HG02973 (cell line): ENCODE data around the gene BST2.

Experiments used
- ATAC-seq: cut with Tn5 transposase; IDR thresholded peaks from one replicate; pipeline ENCODE4 v1.9.1; 2021; ENCODE audit warnings: moderate library complexity; ENCODE audit not compliant: unreplicated experiment

BST2 gene

GRCh38 chr19:17405250-17406045 is at the start of gene BST2:
Gene BST2 (minus strand): TSS chr19:17405630. CDS start chr19:17405575, 55 bp downstream.
- peak; percentile 74 for ATAC-seq

- no peak for ATAC-seq
Measured at GRCh38 chr19:17454576-17455071, 49.2 kb upstream of the BST2 start.

- ATAC-seq, result no peak
Measured at GRCh38 chr19:17451820-17452219, 46.4 kb upstream of the BST2 start.

GRCh38 chr19:17450264-17451075 is 45.0 kb upstream of the BST2 start:
- no peak for ATAC-seq

GRCh38 chr19:17448131-17448967 is 42.9 kb upstream of the BST2 start, which contains the start of gene TMEM221:
Gene TMEM221 (minus strand): TSS chr19:17448668. CDS start chr19:17448462, 206 bp downstream.
- no peak for ATAC-seq

- ATAC-seq, result no peak
Measured at GRCh38 chr19:17447704-17448130, 42.3 kb upstream of the BST2 start.

- no peak for ATAC-seq
Measured at GRCh38 chr19:17445526-17446165, 40.2 kb upstream of the BST2 start.

GRCh38 chr19:17441241-17442021 is 36.0 kb upstream of the BST2 start:
- ATAC-seq, result no peak

- no peak for ATAC-seq
Measured at GRCh38 chr19:17436874-17437267, 31.4 kb upstream of the BST2 start.

GRCh38 chr19:17436094-17436873 is 30.9 kb upstream of the BST2 start:
- no peak for ATAC-seq

- ATAC-seq, result no peak
Measured at GRCh38 chr19:17435218-17435617, 29.8 kb upstream of the BST2 start.

- ATAC-seq, result no peak
Measured at GRCh38 chr19:17431417-17431816, 26.0 kb upstream of the BST2 start.

- no peak for ATAC-seq
Measured at GRCh38 chr19:17429641-17430113, 24.2 kb upstream of the BST2 start.

GRCh38 chr19:17424743-17425365 is 19.4 kb upstream of the BST2 start:
- no peak for ATAC-seq

- no peak for ATAC-seq
Measured at GRCh38 chr19:17423429-17424208, 18.2 kb upstream of the BST2 start.

- ATAC-seq, result no peak
Measured at GRCh38 chr19:17421942-17422341, 16.5 kb upstream of the BST2 start.

- ATAC-seq, result no peak
Measured at GRCh38 chr19:17420475-17420924, 15.1 kb upstream of the BST2 start.
